Endometrial microvascular endothelial cells (primary cell): ENCODE results near the gene PNPLA6. TPM values are rescaled to one million over a fixed set of nuclear protein-coding genes. Genes with fewer than 3 reads are reported as not detected.

ENCODE experiments used
- in situ Hi-C: cut with HindIII; loops from 2 replicates; pipeline ENCODE4 v1.10.0; 2017; ENCODE audit warnings: low sequenced_read_pairs, low pct_unique_long_range_greater_than_20kb; ENCODE audit errors: inconsistent ontology term
- total RNA-seq: library from RNA; depleted of rRNA; stranded (reverse); fragments of >200 nt; gene quantifications from one replicate; pipeline ENCODE4 v1.2.3, GENCODE V29; 2015; ENCODE audit errors: inconsistent ontology term

PNPLA6 gene
- total RNA-seq, 1 donor from 2014 or later, result 180 TPM

DNA sequence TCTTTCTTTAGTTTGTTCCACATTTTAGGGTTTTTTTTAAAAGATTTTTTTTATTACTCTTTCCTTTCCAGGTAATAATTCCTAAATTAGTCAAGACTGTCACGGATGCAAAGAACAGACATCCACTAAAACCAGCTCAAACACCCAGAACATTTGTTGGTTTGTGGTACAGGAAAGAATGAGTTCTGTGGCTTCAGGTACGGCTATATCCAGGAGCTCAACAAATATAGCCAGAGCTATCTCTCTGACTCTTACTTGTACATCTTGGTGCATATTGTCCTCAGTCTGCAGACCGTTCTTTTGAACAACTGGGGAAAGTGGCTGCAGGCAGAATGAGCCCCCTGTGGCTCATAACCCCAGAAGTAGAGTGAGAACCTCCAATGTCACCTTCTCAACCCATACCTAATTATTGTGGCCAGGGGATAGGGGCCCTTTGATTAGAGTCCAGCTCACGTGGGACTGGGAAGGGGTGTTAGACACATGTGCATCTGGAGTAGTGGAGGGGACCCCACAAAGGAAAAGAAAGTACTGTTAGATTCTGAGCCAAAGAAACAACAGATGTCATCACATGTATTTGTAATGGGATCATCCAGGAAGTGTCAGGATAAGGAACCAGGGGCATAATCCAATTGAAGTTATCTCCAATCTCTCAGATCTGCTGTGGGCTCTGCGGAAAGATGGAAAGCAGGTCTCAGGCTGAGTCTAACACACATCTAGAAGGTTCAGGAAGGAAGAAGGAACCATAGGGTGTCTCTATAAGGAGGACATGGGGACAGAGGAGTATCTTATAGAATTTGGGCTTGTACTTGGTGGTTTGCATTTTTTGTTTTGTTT is 21.5 kb upstream of the PNPLA6 start:
- in situ Hi-C loops, result no loop called here

GRCh38 chr19:7515110-7515644 is 20.3 kb upstream of the PNPLA6 start:
- in situ Hi-C loops, result no loop called here

- in situ Hi-C loops, result no loop called here
Measured at GRCh38 chr19:7515645-7516151, 19.8 kb upstream of the PNPLA6 start, which contains the start of gene ZNF358. Gene ZNF358 (plus strand): TSS chr19:7516103. CDS start chr19:7519243, 3,140 bp downstream.

DNA sequence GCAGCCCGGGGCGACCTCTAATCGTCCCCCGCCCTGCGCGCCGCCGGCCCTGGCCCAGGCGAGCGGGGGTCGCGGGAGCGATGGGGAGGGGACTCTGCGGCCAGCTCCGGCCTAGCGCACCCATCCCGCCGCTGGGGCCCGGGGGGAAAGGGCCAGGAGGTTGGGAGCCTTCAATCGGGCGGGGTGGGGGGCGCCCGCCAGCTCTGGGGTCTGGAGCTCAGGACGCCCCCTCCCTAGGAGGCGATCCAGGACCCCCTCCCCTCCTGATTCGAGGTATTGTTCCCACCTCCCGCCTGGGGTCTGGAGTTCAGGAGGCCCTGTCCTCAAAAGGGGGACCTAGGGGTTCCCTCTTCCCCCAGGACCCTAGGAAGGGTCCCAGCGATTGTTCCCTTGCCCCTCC is 19.2 kb upstream of the PNPLA6 start:
- in situ Hi-C loops, result no loop called here

- in situ Hi-C loops, result no loop called here
Measured at GRCh38 chr19:7516878-7517277, 18.6 kb upstream of the PNPLA6 start.

DNA sequence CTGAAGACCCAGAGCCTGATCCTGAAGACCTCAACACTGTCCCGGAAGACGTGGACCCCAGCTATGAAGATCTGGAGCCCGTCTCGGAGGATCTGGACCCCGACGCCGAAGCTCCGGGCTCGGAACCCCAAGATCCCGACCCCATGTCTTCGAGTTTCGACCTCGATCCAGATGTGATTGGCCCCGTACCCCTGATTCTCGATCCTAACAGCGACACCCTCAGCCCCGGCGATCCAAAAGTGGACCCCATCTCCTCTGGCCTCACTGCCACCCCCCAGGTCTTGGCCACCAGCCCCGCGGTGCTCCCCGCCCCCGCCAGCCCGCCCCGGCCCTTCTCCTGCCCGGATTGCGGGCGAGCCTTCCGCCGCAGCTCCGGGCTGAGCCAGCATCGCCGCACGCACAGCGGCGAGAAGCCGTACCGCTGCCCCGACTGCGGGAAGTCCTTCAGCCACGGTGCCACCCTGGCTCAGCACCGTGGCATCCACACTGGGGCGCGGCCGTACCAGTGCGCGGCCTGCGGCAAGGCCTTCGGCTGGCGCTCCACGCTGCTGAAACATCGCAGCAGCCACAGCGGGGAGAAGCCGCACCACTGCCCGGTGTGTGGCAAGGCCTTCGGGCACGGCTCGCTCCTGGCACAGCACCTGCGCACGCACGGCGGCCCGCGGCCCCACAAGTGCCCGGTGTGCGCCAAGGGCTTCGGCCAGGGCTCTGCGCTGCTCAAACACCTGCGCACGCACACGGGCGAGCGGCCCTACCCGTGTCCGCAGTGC is 16.0 kb upstream of the PNPLA6 start:
- in situ Hi-C loops, result no loop called here

GRCh38 chr19:7520131-7521051 is 15.1 kb upstream of the PNPLA6 start:
- in situ Hi-C loops, result no loop called here

- in situ Hi-C loops, result no loop called here
Measured at GRCh38 chr19:7521551-7522071, 13.9 kb upstream of the PNPLA6 start.

- in situ Hi-C loops, result no loop called here
Measured at GRCh38 chr19:7522072-7522922, 13.2 kb upstream of the PNPLA6 start, which contains the start of gene MCOLN1. Gene MCOLN1 (plus strand): TSS chr19:7522624. CDS start chr19:7522751, 127 bp downstream.

DNA sequence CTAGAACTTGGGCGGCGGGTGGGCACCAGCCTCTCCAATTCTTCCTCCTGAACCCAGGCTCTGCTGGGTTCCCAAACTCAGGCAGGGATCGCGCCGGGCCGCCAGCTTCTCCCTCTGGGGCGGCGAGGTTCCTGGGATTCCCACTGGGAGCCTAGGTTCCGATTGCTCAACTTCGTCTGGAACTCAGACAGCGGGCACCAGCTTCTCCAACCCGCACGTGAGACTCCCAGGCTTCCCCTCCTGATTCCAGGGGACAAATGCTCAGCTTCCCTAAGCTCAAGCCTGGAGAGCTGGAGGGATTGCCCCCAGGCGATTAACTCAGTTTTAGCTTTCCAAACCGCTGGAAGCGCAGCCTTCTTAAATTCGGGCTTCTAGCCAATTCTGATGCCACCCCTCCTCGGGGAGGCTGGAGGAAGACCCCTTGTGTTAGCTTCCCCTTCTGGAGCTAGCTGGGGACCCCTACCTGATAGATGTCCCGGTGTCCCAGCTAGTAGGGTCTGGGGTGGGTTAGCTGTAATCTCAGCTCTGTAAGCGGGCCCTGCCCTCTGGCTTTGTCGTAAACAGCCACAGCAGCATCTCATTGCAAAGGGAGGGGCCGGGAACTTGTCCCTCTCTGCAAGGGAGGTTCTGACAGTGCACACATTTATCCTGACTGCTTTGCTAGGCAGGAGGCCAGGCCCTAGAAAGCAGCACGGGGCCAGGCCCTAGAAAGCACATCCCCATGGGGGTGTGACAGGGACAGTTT is 12.4 kb upstream of the PNPLA6 start:
- in situ Hi-C loops, result no loop called here

GRCh38 chr19:7524523-7524922 is 11.0 kb upstream of the PNPLA6 start:
- in situ Hi-C loops, result no loop called here

DNA sequence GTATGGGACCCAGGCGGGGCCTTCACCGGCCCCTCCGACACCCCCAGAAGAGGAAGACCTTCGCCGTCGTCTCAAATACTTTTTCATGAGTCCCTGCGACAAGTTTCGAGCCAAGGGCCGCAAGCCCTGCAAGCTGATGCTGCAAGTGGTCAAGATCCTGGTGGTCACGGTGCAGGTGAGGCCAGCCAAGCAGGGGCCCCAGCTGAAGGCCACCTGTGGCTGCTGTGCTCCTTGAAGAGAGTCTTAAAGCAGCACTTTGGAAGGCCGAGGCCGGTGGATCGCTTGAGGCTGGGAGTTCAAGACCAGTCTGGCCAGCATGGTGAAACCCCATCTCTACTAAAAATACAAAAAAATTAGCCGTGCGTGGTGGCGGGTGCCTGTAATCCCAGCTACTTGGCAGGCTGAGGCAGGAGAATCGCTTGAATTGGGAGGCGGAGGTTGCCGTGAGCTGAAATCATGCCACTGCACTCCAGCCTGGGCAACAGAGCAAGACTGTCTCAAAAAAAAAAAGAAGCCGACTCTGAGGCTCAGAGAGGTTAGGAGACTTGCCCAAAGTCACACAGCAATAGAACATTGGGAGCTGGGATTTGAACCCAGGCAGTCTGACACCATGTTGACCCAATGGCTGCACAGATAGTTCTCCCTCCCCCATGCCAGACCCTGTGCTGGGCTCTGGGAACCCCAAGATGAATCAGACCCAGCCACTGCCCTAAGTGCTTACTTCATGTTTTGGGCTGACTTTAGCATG is 10.4 kb upstream of the PNPLA6 start:
- in situ Hi-C loops, result no loop called here

DNA sequence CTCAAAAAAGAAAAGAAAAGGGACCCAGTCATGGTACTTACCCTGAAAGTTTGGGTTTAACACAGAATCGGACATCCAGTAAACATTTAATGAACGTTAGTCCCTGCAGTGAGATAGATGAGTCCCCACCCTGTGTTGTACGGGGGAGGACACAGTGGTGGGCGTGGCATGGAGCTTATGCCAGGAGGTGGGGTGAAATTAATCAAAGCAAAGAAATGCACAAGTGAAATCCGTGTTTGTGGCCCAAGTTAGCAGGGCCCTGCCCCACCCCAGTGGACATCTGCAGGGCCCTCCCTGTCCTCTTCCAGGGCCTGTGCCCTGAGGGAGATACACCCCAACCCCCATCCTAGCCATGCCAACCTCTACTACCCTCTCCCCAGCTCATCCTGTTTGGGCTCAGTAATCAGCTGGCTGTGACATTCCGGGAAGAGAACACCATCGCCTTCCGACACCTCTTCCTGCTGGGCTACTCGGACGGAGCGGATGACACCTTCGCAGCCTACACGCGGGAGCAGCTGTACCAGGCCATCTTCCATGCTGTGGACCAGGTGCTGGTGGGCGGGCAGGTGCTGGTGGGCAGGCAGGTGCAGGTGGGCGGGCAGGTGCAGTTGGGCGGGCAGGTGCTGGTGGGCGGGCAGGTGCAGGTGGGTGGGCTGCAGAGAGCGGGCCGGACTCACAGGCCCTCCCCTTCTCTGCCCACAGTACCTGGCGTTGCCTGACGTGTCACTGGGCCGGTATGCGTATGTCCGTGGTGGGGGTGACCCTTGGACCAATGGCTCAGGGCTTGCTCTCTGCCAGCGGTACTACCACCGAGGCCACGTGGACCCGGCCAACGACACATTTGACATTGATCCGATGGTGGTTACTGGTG is 9.2 kb upstream of the PNPLA6 start:
- in situ Hi-C loops, result no loop called here

DNA sequence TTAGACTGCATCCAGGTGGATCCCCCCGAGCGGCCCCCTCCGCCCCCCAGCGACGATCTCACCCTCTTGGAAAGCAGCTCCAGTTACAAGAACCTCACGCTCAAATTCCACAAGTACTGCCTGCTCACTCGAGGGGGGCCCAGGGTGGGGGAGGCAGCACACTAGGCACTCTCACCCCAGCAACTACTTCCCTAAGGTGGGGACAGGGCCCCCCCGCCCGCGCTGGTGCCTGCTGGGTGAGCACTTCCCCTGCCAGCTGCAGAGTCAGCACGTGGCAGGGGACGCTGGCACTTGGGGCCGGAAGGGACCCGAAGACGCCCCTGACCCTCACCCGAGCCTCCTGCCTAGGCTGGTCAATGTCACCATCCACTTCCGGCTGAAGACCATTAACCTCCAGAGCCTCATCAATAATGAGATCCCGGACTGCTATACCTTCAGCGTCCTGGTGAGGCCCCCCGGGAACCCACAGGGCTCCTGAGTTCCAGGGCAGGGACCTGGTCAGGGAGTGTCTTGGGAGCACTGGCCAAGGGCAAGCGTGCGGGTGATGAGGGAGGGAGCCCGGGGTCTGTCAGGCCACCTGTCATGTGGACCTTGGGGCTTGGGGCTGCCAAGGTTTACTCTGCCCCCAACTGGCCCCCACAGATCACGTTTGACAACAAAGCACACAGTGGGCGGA is 7.9 kb upstream of the PNPLA6 start:
- in situ Hi-C loops, result no loop called here

GRCh38 chr19:7528192-7528519 is 7.4 kb upstream of the PNPLA6 start:
- in situ Hi-C loops, result no loop called here
